Esophagus muscularis mucosa (tissue), 4 donors: ENCODE measurements around the gene TMEM185A.
"Not testable (repeated sequence)": the region's sequence is repeated elsewhere in the genome, so short reads cannot be mapped to it uniquely, and the experiment has no call there.

Source experiments
- EP300 ChIP-seq: sonication (generic); formaldehyde crosslinking; IDR thresholded peaks from one replicate; pipeline ENCODE4 v1.6.1; 2017; ENCODE audit warnings: antibody characterized with exemption
- POLR2A ChIP-seq: fragments of 450-650 bp; IDR thresholded peaks from one replicate; pipeline ENCODE4 v1.6.1; 2017; ENCODE audit warnings: antibody characterized with exemption, moderate library complexity, mild to moderate bottlenecking, low read depth
- POLR2AphosphoS5 ChIP-seq, 2 donors: sonication (generic); formaldehyde crosslinking; IDR thresholded peaks; one replicate each; pipeline ENCODE4 v1.6.1; 2017; ENCODE audit warnings: antibody characterized with exemption in 2 of 2
- TF ChIP-seq, protein P1 (sequence below), 3 experiments: fragments of 200-600 bp in 2 of 3; fragments of 450-650 bp in 1 of 3; sonication (generic) in 2 of 3; IDR thresholded peaks; one replicate each; pipeline ENCODE4 v1.5.1; 2017 to 2019; ENCODE audit warnings: antibody characterized with exemption in 3 of 3, mild to moderate bottlenecking in 2 of 3, moderate library complexity in 1 of 3

GRCh38 chrX:149555251-149555650 lies 76.3 kb downstream of the TMEM185A start:
- not testable (repeated sequence) for TF ChIP-seq POLR2A; EP300; POLR2AphosphoS5 (IDR thresholded peaks at IDR 0.05)
- TF ChIP-seq, protein P1, sequence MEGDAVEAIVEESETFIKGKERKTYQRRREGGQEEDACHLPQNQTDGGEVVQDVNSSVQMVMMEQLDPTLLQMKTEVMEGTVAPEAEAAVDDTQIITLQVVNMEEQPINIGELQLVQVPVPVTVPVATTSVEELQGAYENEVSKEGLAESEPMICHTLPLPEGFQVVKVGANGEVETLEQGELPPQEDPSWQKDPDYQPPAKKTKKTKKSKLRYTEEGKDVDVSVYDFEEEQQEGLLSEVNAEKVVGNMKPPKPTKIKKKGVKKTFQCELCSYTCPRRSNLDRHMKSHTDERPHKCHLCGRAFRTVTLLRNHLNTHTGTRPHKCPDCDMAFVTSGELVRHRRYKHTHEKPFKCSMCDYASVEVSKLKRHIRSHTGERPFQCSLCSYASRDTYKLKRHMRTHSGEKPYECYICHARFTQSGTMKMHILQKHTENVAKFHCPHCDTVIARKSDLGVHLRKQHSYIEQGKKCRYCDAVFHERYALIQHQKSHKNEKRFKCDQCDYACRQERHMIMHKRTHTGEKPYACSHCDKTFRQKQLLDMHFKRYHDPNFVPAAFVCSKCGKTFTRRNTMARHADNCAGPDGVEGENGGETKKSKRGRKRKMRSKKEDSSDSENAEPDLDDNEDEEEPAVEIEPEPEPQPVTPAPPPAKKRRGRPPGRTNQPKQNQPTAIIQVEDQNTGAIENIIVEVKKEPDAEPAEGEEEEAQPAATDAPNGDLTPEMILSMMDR (IDR thresholded peaks at IDR 0.05): not testable (repeated sequence)
